Panc1 (cell line): ENCODE data around the gene ST8SIA6. TPM values are rescaled to one million over a fixed set of nuclear protein-coding genes. Genes with fewer than 3 reads are reported as not detected.
"Not testable (repeated sequence)": the region's sequence is repeated elsewhere in the genome, so short reads cannot be mapped to it uniquely, and the experiment has no call there.

Source experiments
- ATAC-seq: fragments of 200-7000 bp; cut with Tn5 transposase; 2 replicates; pipeline ENCODE4 v1.9.1; 2020; ENCODE audit warnings: mild to moderate bottlenecking, moderate library complexity
- BruUV-seq: library from RNA; stranded (reverse); fragments of 400-500 nt; replicated peaks from 2 replicates; lab custom pipeline; 2021; lab: Mats Ljungman, UMichigan
- CTCF ChIA-PET: fragments of 300-600 bp; sonication (Branson Sonifier 250); formaldehyde crosslinking; loops from one replicate; lab custom pipeline; 2022; ENCODE audit warnings: antibody characterized with exemption; lab: Charles Lee
- POLR2A ChIA-PET: fragments of 300-600 bp; sonication (Branson Sonifier 250); formaldehyde crosslinking; loops from one replicate; lab custom pipeline; 2022; ENCODE audit warnings: antibody characterized with exemption; lab: Charles Lee
- DNase-seq: peaks from one replicate; pipeline ENCODE4 v3.0.0-alpha.2; 2010; ENCODE audit warnings: low read depth, low spot score
- H3K27ac ChIP-seq: 2 replicates; pipeline ENCODE4 v1.5.1; 2011; ENCODE audit warnings: mild to moderate bottlenecking, low read length, inconsistent platforms
- H3K27me3 ChIP-seq: fragments of 200-500 bp; sonication (Bioruptor generic); 2 replicates; pipeline ENCODE4 v1.6.0; 2014; ENCODE audit warnings: low read length, inconsistent platforms; ENCODE audit not compliant: control insufficient read depth, insufficient read depth
- H3K36me3 ChIP-seq: fragments of 200-500 bp; sonication (Bioruptor generic); 2 replicates; pipeline ENCODE4 v1.5.1; 2014; ENCODE audit warnings: inconsistent platforms, mild to moderate bottlenecking, low read length, moderate library complexity; ENCODE audit not compliant: control insufficient read depth, insufficient read depth
- H3K4me1 ChIP-seq: 2 replicates; pipeline ENCODE4 v1.5.1; 2011; ENCODE audit warnings: inconsistent platforms, mild to moderate bottlenecking, low read length, moderate library complexity; ENCODE audit not compliant: control insufficient read depth, insufficient read depth
- H3K4me3 ChIP-seq, 2 experiments: 2 replicates each; pipeline ENCODE4 v1.5.1; 2011 to 2012; ENCODE audit warnings: low read depth in 2 of 2, low read length in 2 of 2, mild to moderate bottlenecking in 2 of 2, inconsistent platforms in 1 of 2, moderate library complexity in 1 of 2
- H3K9me3 ChIP-seq: fragments of 200-500 bp; sonication (Bioruptor generic); 2 replicates; pipeline ENCODE4 v1.5.1; 2014; ENCODE audit warnings: low read depth, mild to moderate bottlenecking, inconsistent platforms, low read length, moderate library complexity; ENCODE audit not compliant: control insufficient read depth, insufficient read depth
- CTCF ChIP-seq: fragments of 450-650 bp; IDR thresholded peaks from 2 replicates; pipeline ENCODE4 v1.5.1; 2017; ENCODE audit warnings: mild to moderate bottlenecking
- POLR2AphosphoS5 ChIP-seq: IDR thresholded peaks from 2 replicates; pipeline ENCODE4 v1.6.1; 2012; ENCODE audit warnings: mild to moderate bottlenecking, low read depth, low read length, moderate library complexity
- REST ChIP-seq, 2 experiments: IDR thresholded peaks; 2 replicates each; pipeline ENCODE4 v1.6.1; 2011 to 2012; ENCODE audit warnings: low read depth in 2 of 2, control low read depth in 1 of 2, low read length in 1 of 2, mild to moderate bottlenecking in 1 of 2, moderate library complexity in 1 of 2; ENCODE audit not compliant: insufficient read depth in 1 of 2
- SIN3A ChIP-seq: IDR thresholded peaks from 2 replicates; pipeline ENCODE4 v1.6.1; 2012; ENCODE audit warnings: low read depth, mild to moderate bottlenecking, low read length, moderate library complexity, borderline replicate concordance; ENCODE audit not compliant: insufficient read depth
- TCF7L2 ChIP-seq: IDR thresholded peaks from 2 replicates; pipeline ENCODE4 v1.6.1; 2011; ENCODE audit warnings: mild to moderate bottlenecking, low read depth, low read length, inconsistent platforms
- in situ Hi-C: cut with HindIII; loops from 2 replicates; pipeline ENCODE4 v1.10.0; 2016; ENCODE audit warnings: low sequenced_read_pairs, low pct_unique_long_range_greater_than_20kb
- intact Hi-C: fragments of 100-400 bp; cut with micrococcal nuclease; formaldehyde crosslinking; loops from one replicate; pipeline ENCODE4 v1.10.0; 2022; ENCODE audit not compliant: unreplicated experiment
- total RNA-seq: library from RNA; stranded (reverse); gene quantifications from one replicate; pipeline ENCODE4 v1.2.1, GENCODE V29; 2021; ENCODE audit not compliant: unreplicated experiment

ST8SIA6 gene
- total RNA-seq, 1 experiment from 2014 or later: 0.82 TPM

- BruUV-seq: no TSS peak
- ChIA-PET CTCF (no interaction called here), POLR2A (no interaction called here)
- in situ Hi-C loops: no loop called here
- no peak overlapping the region for H3K27ac ChIP-seq
- H3K4me1 ChIP-seq: no peaks in the 10 kb centered on the region
- no peaks in the 10 kb centered on the region for H3K27me3 ChIP-seq
- no peaks in the 10 kb centered on the region for H3K9me3 ChIP-seq
- no peak for DNase-seq
- intact Hi-C loops: no loop called here
- ATAC-seq: no peak
- no peak overlapping the region for H3K4me3 ChIP-seq
- no peaks in the 10 kb centered on the region for H3K36me3 ChIP-seq
- no peak for TF ChIP-seq POLR2AphosphoS5
- TF ChIP-seq SIN3A: no peak
- TF ChIP-seq TCF7L2: no peak
Measured at GRCh38 chr10:17326377-17326776, 128.0 kb downstream of the ST8SIA6 start.

- in situ Hi-C loops, H3K9me3 ChIP-seq, H3K4me3 ChIP-seq, POLR2A ChIA-PET, ATAC-seq, H3K27ac ChIP-seq, H3K36me3 ChIP-seq, H3K4me1 ChIP-seq, CTCF ChIA-PET, H3K27me3 ChIP-seq, BruUV-seq, intact Hi-C loops, DNase-seq: not testable (repeated sequence)
Measured at GRCh38 chr10:17321957-17322356, 132.4 kb downstream of the ST8SIA6 start.

GRCh38 chr10:17316488-17317170, 137.8 kb downstream of the ST8SIA6 start:
- BruUV-seq: no TSS peak
- CTCF ChIA-PET: no interaction called here
- ATAC-seq: no peak
- no peaks in the 10 kb centered on the region for H3K4me1 ChIP-seq
- no peak overlapping the region for H3K27ac ChIP-seq
- DNase-seq: no peak
- H3K27me3 ChIP-seq: no peaks in the 10 kb centered on the region
- no peak for TF ChIP-seq CTCF
- no peaks in the 10 kb centered on the region for H3K9me3 ChIP-seq
- intact Hi-C loops (no loop called here), in situ Hi-C loops (no loop called here)
- H3K4me3 ChIP-seq: no peak overlapping the region
- POLR2A ChIA-PET: interaction anchor here (0.6 kb wide), 1 partner anchor 384 kb away, joined by 3 read pairs; no protein-coding TSS in a partner anchor
- H3K36me3 ChIP-seq: no peaks in the 10 kb centered on the region

GRCh38 chr10:17309435-17309834, 145.0 kb downstream of the ST8SIA6 start:
- in situ Hi-C loops (no loop called here), intact Hi-C loops (no loop called here)
- no peak overlapping the region for H3K4me3 ChIP-seq
- no peaks in the 10 kb centered on the region for H3K27me3 ChIP-seq
- no peak for TF ChIP-seq POLR2AphosphoS5
- no peak for TF ChIP-seq SIN3A
- no peak for TF ChIP-seq REST (IDR thresholded peaks at IDR 0.05; ENCODE audit: insufficient read depth in 1 of 2, low read depth in 2 of 2, low read length in 1 of 2)
- TF ChIP-seq CTCF: no peak
- no peak for TF ChIP-seq TCF7L2
- no peaks in the 10 kb centered on the region for H3K36me3 ChIP-seq
- ChIA-PET CTCF (no interaction called here), POLR2A (no interaction called here)
- no peaks in the 10 kb centered on the region for H3K4me1 ChIP-seq
- ATAC-seq (no peak), DNase-seq (no peak)
- H3K27ac ChIP-seq: no peak overlapping the region
- no TSS peak for BruUV-seq
- H3K9me3 ChIP-seq: no peaks in the 10 kb centered on the region
